GM18511 (cell line): Measurements from ENCODE around the gene SLCO2A1.

Experiments used
- ATAC-seq: cut with Tn5 transposase; IDR thresholded peaks from one replicate; pipeline ENCODE4 v1.9.1; 2021; ENCODE audit warnings: mild to moderate bottlenecking, moderate library complexity; ENCODE audit not compliant: unreplicated experiment

Gene SLCO2A1

DNA sequence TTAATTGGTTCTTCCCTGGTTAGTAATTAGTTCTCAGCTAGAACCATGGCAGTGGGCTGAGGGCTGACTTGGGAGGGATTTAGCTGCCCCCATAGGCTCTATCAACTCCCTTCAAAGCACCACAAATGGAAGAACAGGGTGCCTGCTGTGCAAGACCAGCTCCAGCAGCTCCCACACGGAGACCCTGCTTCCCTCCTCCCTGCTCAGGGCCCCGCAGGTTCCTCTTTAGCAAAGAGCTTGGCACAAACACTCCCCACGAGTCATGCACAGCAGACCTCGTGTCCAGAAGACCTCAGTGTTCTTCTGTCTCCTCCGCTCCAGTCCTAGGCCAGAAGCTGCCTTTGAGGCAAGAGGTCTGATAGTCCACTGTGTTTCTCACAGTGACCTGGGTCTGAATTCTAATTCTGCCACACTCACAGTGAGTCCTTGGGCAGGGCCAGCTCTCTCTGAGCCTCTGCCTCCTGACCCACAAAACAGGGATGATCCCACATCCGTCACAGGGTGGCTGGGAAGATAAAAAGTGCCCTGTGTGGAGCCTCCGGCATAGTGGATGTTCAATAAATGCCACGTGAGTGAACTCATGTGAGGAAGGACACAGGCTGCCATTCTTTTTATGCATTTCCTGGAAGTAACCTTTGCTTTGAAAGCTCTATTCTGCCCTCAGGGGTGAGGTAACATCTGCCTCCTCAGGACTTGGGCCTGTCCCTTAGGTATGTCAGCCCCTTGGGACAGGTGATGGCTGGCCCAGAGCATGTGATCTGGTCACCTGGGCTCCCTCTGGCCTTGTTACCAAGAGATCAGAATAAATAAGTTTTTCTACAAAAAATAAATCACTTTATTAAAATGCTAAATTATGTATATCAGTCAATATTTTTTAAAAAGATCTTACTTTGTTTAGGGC, 141.7 kb downstream of the SLCO2A1 start:
- ATAC-seq, result no peak

- no peak for ATAC-seq
Observed at GRCh38 chr3:133887074-133887802, 142.5 kb downstream of the SLCO2A1 start.

DNA sequence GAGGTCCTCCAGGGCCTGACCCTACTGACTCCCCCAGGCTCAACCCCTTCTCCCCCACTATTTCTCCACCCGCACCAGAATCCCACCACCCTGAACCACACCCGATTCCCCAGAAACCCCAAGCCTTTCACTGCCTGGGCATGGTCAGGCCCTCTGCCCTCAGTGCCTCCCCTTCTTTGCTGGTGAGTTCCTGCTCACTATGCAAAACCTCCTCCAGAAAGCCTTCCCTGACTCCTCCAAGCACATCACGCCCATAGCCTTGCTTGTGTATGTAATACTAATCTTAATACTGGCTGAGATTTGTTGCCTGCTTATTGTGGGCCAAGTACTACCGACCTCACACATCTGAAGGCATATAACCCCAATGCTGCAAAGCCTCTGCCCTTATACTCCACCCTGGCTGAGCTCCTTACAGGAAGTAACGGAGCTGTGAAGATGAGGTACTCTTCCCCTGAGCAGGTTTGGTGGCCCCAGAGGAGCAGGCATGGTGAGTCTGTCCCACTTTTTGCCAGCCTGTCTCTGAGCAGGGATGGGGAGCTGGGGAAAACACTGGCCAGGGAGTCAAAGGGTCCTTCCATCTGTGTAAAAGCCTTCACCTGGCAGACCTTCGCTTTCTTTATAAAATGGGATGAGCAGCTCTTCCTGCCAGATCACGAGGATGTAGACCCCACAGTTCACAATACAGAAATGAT, 143.5 kb downstream of the SLCO2A1 start:
- no peak for ATAC-seq

DNA sequence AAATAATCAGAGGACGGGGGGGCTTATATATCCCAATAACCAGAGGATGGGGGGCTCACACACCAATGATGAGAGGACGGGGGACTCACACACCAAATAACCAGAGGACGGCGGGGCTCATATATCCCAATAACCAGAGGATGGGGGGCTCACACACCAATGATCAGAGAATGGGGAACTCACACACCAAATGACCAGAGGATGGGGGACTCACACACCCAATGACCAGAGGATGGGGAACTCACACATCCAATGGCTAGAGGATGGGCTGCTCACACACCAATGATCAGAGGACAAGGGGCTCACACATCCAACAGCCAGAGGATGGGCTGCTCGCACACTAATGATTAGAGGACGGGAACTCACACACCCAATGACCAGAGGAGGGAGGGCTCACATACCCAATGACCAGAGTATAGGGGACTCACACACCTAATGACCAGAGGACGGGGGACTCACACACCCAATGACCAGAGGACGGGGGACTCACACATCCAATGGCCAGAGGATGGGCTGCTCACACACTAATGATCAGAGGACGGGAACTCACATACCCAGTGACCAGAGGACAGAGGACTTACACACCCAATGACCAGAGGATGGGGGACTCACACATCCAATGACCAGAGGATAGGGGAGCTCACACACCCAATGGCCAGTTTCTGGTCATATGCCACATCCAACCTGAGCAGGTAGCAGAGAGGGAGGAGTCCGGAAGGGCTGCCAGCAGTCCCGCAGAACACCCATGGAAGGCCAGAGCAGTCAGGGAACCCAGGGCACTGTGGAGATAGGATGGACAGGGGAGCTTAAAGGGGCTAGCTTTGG, 144.6 kb downstream of the SLCO2A1 start:
- no peak for ATAC-seq

GRCh38 chr3:133884054-133884886, 145.5 kb downstream of the SLCO2A1 start:
- no peak for ATAC-seq

GRCh38 chr3:133883641-133884040, 146.1 kb downstream of the SLCO2A1 start:
- ATAC-seq, result no peak

GRCh38 chr3:133882986-133883586, 146.6 kb downstream of the SLCO2A1 start:
- no peak for ATAC-seq

DNA sequence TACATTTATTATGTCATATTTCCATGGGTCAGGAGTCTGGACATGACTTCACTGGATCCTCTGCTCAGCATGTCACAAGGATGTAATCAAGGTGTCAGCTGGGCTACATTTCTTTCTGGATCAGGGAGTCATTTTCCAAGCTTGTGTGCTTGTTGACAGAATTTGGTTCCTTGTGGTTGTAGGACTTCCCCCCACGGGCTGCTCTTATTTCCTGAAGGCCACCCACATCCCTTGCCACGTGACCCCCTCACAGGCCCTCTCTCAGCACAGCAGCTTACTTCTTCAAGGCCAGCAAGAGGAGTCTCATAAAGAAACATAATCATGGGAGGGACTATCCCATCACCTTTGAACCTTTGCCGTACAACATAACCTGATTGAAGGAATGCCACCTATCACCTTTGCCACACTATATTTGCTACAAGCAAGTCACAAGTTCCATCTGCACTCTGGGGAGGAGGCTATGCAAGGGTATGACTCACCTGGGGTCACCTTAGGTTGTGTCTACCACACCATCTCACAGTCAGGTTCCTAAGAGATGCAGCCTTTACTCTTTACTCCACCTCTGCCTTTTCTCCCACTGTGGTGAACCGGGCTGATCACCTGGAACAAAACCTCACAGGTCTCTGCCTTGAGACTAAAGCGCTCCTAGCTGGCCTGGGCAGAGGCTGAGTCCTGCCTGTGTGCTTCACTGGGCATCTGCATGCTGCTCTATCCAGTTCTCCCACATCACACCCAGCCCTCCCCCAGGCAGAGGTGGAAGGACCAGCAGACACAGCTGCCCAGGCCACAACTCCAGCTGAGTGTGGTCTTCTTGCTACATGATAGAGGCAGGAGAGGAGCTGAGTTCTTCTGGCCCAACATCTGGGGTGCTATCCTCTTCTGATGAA, 147.5 kb downstream of the SLCO2A1 start:
- no peak for ATAC-seq

DNA sequence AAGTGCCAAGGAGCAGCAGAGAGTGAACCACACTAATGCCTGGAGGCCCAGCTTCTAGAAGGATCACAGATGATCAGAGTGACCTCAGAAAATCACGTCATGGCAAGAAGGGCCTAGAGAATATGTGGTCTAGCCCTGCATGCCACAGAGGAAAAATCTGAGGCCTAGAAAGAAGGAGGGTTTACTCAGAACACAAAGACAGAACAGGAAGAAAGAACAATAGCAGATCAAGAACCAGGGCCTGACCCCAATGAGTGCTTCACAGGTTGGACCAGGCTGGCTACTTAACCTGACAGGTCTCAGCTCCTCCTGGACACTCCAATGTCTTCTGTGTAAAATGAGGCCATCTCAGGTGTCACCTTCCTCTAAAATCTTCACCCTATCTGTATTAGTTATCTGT, 148.2 kb downstream of the SLCO2A1 start:
- ATAC-seq, result no peak

GRCh38 chr3:133880886-133881455, 148.8 kb downstream of the SLCO2A1 start:
- ATAC-seq, result no peak

DNA sequence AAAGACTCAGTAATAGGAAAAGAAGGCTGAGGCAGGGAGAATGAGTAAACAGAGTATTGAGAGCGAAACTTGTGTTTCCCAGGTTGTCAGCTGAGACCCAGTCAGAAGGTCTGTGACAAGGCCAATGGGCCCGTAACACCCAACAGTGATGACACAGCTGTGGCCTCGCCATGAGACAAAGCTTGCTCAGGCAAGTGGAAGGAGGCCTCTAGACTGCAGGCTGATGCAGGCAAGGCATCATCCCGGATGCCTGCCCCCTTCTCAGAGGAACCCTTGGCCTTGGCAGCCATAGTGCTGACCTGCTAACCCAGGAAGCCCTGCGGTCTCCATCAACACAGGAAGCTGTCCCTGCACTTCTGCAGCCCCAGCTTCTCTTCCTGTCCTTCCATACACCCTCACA, 149.4 kb downstream of the SLCO2A1 start:
- ATAC-seq, result peak; percentile 70

- ATAC-seq, result no peak
Observed at GRCh38 chr3:133878518-133878917, 151.2 kb downstream of the SLCO2A1 start.
